GM21515 (cell line): ENCODE data around the gene TOP2B.

ENCODE experiments used
- ATAC-seq: cut with Tn5 transposase; IDR thresholded peaks from one replicate; pipeline ENCODE4 v1.9.1; 2021; ENCODE audit not compliant: unreplicated experiment

The TOP2B gene

GRCh38 chr3:25677121-25677520, 12.4 kb upstream of the TOP2B start:
- no peak for ATAC-seq

- ATAC-seq: no peak
These were observed 10.0 kb upstream of the TOP2B start for GRCh38 chr3:25674670-25675069.

GRCh38 chr3:25673738-25674298, 9.1 kb upstream of the TOP2B start:
- no peak for ATAC-seq

- ATAC-seq: peak; percentile 32
These were observed 891 bp upstream of the TOP2B start for GRCh38 chr3:25665315-25666280.

- ATAC-seq: peak; percentile 43
These were observed 567 bp downstream of the TOP2B start for GRCh38 chr3:25663869-25664811.

GRCh38 chr3:25663347-25663868, 1.3 kb downstream of the TOP2B start:
- peak; percentile 27 for ATAC-seq

- no peak for ATAC-seq
These were observed 1.9 kb downstream of the TOP2B start for GRCh38 chr3:25662736-25663320.

- ATAC-seq: no peak
These were observed 2.8 kb downstream of the TOP2B start for GRCh38 chr3:25661694-25662437.

- ATAC-seq: no peak
These were observed 5.9 kb downstream of the TOP2B start for GRCh38 chr3:25658836-25659235.

GRCh38 chr3:25657293-25657692, 7.4 kb downstream of the TOP2B start:
- ATAC-seq: no peak

- no peak for ATAC-seq
These were observed 9.0 kb downstream of the TOP2B start for GRCh38 chr3:25655659-25656058.

- ATAC-seq: no peak
These were observed 10.1 kb downstream of the TOP2B start for GRCh38 chr3:25654576-25654975.

GRCh38 chr3:25653322-25653721, 11.4 kb downstream of the TOP2B start:
- ATAC-seq: no peak

- no peak for ATAC-seq
These were observed 11.8 kb downstream of the TOP2B start for GRCh38 chr3:25652921-25653320.

- no peak for ATAC-seq
These were observed 15.5 kb downstream of the TOP2B start for GRCh38 chr3:25648925-25649830.

- ATAC-seq: peak; percentile 97
These were observed 16.6 kb downstream of the TOP2B start for GRCh38 chr3:25648107-25648535.

GRCh38 chr3:25635038-25635437, 29.7 kb downstream of the TOP2B start:
- no peak for ATAC-seq

GRCh38 chr3:25633919-25634318, 30.8 kb downstream of the TOP2B start:
- no peak for ATAC-seq

- no peak for ATAC-seq
These were observed 32.7 kb downstream of the TOP2B start for GRCh38 chr3:25631989-25632388.
